Panc1 (cell line): Measurements from ENCODE around the gene NTN4.

Source experiments
- TCF7L2 ChIP-seq: IDR thresholded peaks from 2 replicates; pipeline ENCODE4 v1.6.1; 2011; ENCODE audit warnings: mild to moderate bottlenecking, low read depth, low read length, inconsistent platforms
- TF ChIP-seq, protein P1 (sequence below): fragments of 450-650 bp; IDR thresholded peaks from 2 replicates; pipeline ENCODE4 v1.5.1; 2017; ENCODE audit warnings: mild to moderate bottlenecking

- TF ChIP-seq, protein P1, sequence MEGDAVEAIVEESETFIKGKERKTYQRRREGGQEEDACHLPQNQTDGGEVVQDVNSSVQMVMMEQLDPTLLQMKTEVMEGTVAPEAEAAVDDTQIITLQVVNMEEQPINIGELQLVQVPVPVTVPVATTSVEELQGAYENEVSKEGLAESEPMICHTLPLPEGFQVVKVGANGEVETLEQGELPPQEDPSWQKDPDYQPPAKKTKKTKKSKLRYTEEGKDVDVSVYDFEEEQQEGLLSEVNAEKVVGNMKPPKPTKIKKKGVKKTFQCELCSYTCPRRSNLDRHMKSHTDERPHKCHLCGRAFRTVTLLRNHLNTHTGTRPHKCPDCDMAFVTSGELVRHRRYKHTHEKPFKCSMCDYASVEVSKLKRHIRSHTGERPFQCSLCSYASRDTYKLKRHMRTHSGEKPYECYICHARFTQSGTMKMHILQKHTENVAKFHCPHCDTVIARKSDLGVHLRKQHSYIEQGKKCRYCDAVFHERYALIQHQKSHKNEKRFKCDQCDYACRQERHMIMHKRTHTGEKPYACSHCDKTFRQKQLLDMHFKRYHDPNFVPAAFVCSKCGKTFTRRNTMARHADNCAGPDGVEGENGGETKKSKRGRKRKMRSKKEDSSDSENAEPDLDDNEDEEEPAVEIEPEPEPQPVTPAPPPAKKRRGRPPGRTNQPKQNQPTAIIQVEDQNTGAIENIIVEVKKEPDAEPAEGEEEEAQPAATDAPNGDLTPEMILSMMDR: no peak
- no peak for TF ChIP-seq TCF7L2
These were observed 136.6 kb downstream of the NTN4 start for GRCh38 chr12:95653771-95654546.
